HCT116 (cell line): ENCODE data around the gene ERG. TPM values are rescaled to one million over a fixed set of nuclear protein-coding genes. Genes with fewer than 3 reads are reported as not detected.

Source experiments
- ATAC-seq: fragments of 200-7000 bp; cut with Tn5 transposase; 2 replicates; pipeline ENCODE4 v1.9.1; 2020; ENCODE audit warnings: mild to moderate bottlenecking, moderate library complexity
- BruUV-seq: library from RNA; stranded (reverse); fragments of 400-500 nt; replicated peaks from 2 replicates; lab custom pipeline; 2021; lab: Mats Ljungman, UMichigan
- CTCF ChIA-PET: fragments of 300-600 bp; sonication (Branson Sonifier 250); formaldehyde crosslinking; loops from one replicate; lab custom pipeline; 2021; ENCODE audit warnings: antibody characterized with exemption; lab: Charles Lee
- POLR2A ChIA-PET: fragments of 300-600, 350-600 bp; sonication (Branson Sonifier 250); formaldehyde crosslinking; loops from one replicate; lab custom pipeline; 2021; ENCODE audit warnings: antibody characterized with exemption; lab: Charles Lee
- RAD21 ChIA-PET, 2 experiments: fragments of 300-600 bp; sonication (Branson Sonifier 250); formaldehyde crosslinking; loops; one replicate each; lab custom pipeline; 2023; ENCODE audit warnings: low total read pairs in 2 of 2; ENCODE audit not compliant: uncharacterized antibody in 2 of 2, unreplicated experiment in 2 of 2, low non-redundant PET in 1 of 2; lab: Charles Lee
- DNase-seq: peaks from one replicate; pipeline ENCODE4 v3.0.0-alpha.2; 2010; ENCODE audit warnings: low read depth, low spot score
- H2AFZ ChIP-seq: fragments of 200-600 bp; shearing (Covaris generic), sonication (generic); 2 replicates; pipeline ENCODE4 v1.6.1; 2017; ENCODE audit warnings: low read depth, mixed run types, mixed read lengths, antibody characterized with exemption, low read length; ENCODE audit not compliant: poor library complexity, severe bottlenecking
- H3K27ac ChIP-seq: 2 replicates; pipeline ENCODE4 v1.5.1; 2012; ENCODE audit warnings: low read depth, low read length
- H3K27me3 ChIP-seq: fragments of 200-600 bp; sonication (generic); 2 replicates; pipeline ENCODE4 v1.6.1; 2016; ENCODE audit warnings: mixed run types, low read length, mixed read lengths; ENCODE audit not compliant: insufficient read depth
- H3K36me3 ChIP-seq, 2 experiments: fragments of 200-500 bp in 1 of 2; fragments of 200-600 bp in 1 of 2; sonication (Bioruptor generic) in 1 of 2; sonication (generic) in 1 of 2; 2 replicates each; pipeline versions ENCODE4 v1.5.1 to v1.6.1; 2014 to 2016; ENCODE audit warnings: low read length in 2 of 2, inconsistent platforms in 1 of 2, mixed read lengths in 1 of 2, mixed run types in 1 of 2; ENCODE audit not compliant: insufficient read depth in 2 of 2, control insufficient read depth in 1 of 2
- H3K4me1 ChIP-seq, 2 experiments: fragments of 200-600 bp in 1 of 2; sonication (generic) in 1 of 2; 2 replicates each; pipeline versions ENCODE4 v1.5.1 to v1.6.1; 2012 to 2017; ENCODE audit warnings: low read length in 2 of 2, inconsistent platforms in 1 of 2, mild to moderate bottlenecking in 1 of 2, mixed read lengths in 1 of 2, mixed run types in 1 of 2, moderate library complexity in 1 of 2; ENCODE audit not compliant: insufficient read depth in 2 of 2, control insufficient read depth in 1 of 2
- H3K4me2 ChIP-seq: fragments of 200-600 bp; sonication (generic); 2 replicates; pipeline ENCODE4 v1.6.1; 2017; ENCODE audit warnings: mixed run types, low read length, mixed read lengths
- H3K4me3 ChIP-seq, 2 experiments: fragments of 200-600 bp in 1 of 2; sonication (generic) in 1 of 2; replicated peaks in 1 of 2; 2 replicates each; pipeline ENCODE4 v1.5.1; 2011 to 2016; ENCODE audit warnings: low read length in 2 of 2, control low read depth in 1 of 2, low read depth in 1 of 2, mild to moderate bottlenecking in 1 of 2, mixed read lengths in 1 of 2, mixed run types in 1 of 2
- H3K79me2 ChIP-seq: fragments of 200-600 bp; sonication (generic); 2 replicates; pipeline ENCODE4 v1.6.1; 2017; ENCODE audit warnings: mild to moderate bottlenecking, mixed run types, low read length, moderate library complexity, mixed read lengths; ENCODE audit not compliant: insufficient read depth
- H3K9ac ChIP-seq: fragments of 200-600 bp; sonication (generic); 2 replicates; pipeline ENCODE4 v1.6.1; 2016; ENCODE audit warnings: low read length, mixed read lengths
- H3K9me2 ChIP-seq: fragments of 200-600 bp; sonication (generic), shearing (Covaris generic); 2 replicates; pipeline ENCODE4 v1.6.1; 2017; ENCODE audit warnings: mixed run types, mild to moderate bottlenecking, moderate library complexity; ENCODE audit not compliant: insufficient read depth
- H3K9me3 ChIP-seq, 2 experiments: fragments of 200-500 bp in 1 of 2; fragments of 200-600 bp in 1 of 2; sonication (Bioruptor generic) in 1 of 2; sonication (generic) in 1 of 2; 2 replicates each; pipeline ENCODE4 v1.6.1; 2014 to 2017; ENCODE audit warnings: low read length in 2 of 2, mixed read lengths in 2 of 2, inconsistent platforms in 1 of 2, low read depth in 1 of 2, mild to moderate bottlenecking in 1 of 2, mixed run types in 1 of 2, moderate library complexity in 1 of 2; ENCODE audit not compliant: control insufficient read depth in 1 of 2, insufficient read depth in 1 of 2
- H4K20me1 ChIP-seq: fragments of 200-600 bp; sonication (generic), shearing (Covaris generic); 2 replicates; pipeline ENCODE4 v1.6.1; 2017; ENCODE audit warnings: mixed run types, mild to moderate bottlenecking, moderate library complexity; ENCODE audit not compliant: insufficient read depth
- CBX3 ChIP-seq: IDR thresholded peaks from 2 replicates; pipeline ENCODE4 v1.6.1; 2012; ENCODE audit warnings: low read depth
- ELF1 ChIP-seq: IDR thresholded peaks from 2 replicates; pipeline ENCODE4 v1.6.1; 2012; ENCODE audit warnings: low read depth, borderline replicate concordance
- JUND ChIP-seq: IDR thresholded peaks from 2 replicates; pipeline ENCODE4 v1.6.1; 2012
- POLR2A ChIP-seq: IDR thresholded peaks from 2 replicates; pipeline ENCODE4 v1.7.0; 2011; ENCODE audit warnings: borderline replicate concordance; ENCODE audit not compliant: insufficient read depth, insufficient read length; ENCODE audit errors: extremely low read depth
- RAD21 ChIP-seq: IDR thresholded peaks from 2 replicates; pipeline ENCODE4 v1.6.1; 2012; ENCODE audit warnings: low read depth, mild to moderate bottlenecking
- SRF ChIP-seq: IDR thresholded peaks from 2 replicates; pipeline ENCODE4 v1.6.1; 2012; ENCODE audit warnings: low read depth
- ZFX ChIP-seq: fragments of 450-650 bp; IDR thresholded peaks from 2 replicates; pipeline ENCODE4 v1.6.1; 2017
- ZNF274 ChIP-seq: fragments of 200-500 bp; sonication (Bioruptor generic); IDR thresholded peaks from 2 replicates; pipeline ENCODE4 v1.6.1; 2014; ENCODE audit warnings: mild to moderate bottlenecking, low read depth, low read length, inconsistent platforms
- intact Hi-C: fragments of 100-400 bp; cut with micrococcal nuclease; formaldehyde crosslinking; loops from 2 replicates; pipeline ENCODE4 v1.10.0; 2022
- total RNA-seq: library from RNA; stranded (reverse); gene quantifications from one replicate; pipeline ENCODE4 v1.2.1, GENCODE V29; 2021; ENCODE audit not compliant: unreplicated experiment
- TF ChIP-seq, protein P1 (sequence below): IDR thresholded peaks from 2 replicates; pipeline ENCODE4 v1.6.1; 2012; ENCODE audit warnings: low read depth
- TF ChIP-seq, protein P2 (sequence below): IDR thresholded peaks from 2 replicates; pipeline ENCODE4 v1.6.1; 2012

Gene ERG
- total RNA-seq, 1 experiment from 2014 or later = 0.17 TPM

DNA sequence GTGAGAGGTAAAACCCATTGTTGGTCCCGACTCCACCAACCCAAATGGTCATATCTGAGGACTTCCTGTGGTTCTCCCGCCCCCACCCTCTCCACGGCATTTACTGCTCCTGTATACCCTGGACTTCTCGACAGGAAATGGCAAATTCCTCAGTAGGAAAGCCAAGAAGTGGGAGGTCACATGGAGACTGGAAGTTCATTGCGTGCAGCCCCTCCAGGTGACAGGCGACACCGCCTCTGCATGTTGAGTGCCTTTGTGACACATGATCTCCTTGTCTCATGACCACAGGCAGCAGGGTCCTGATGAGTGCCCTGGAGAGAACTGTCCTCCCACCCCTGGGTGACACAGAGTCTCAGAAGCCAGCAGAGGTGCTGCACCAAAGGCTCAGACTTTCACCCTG is 24.2 kb downstream of the ERG start:
- no peak overlapping the region for H3K9ac ChIP-seq
- ChIA-PET CTCF (no interaction called here), POLR2A (no interaction called here), RAD21 (no interaction called here)
- ATAC-seq (no peak), DNase-seq (no peak)
- no peaks in the 10 kb centered on the region for H3K36me3 ChIP-seq
- H2AFZ ChIP-seq = no peak overlapping the region
- intact Hi-C loops = no loop called here
- no peak overlapping the region for H3K27ac ChIP-seq
- no peaks in the 10 kb centered on the region for H4K20me1 ChIP-seq
- no TSS peak for BruUV-seq
- H3K9me3 ChIP-seq = no peaks in the 10 kb centered on the region
- no peak overlapping the region for H3K4me3 ChIP-seq
- no peaks in the 10 kb centered on the region for H3K9me2 ChIP-seq
- TF ChIP-seq, protein P1, sequence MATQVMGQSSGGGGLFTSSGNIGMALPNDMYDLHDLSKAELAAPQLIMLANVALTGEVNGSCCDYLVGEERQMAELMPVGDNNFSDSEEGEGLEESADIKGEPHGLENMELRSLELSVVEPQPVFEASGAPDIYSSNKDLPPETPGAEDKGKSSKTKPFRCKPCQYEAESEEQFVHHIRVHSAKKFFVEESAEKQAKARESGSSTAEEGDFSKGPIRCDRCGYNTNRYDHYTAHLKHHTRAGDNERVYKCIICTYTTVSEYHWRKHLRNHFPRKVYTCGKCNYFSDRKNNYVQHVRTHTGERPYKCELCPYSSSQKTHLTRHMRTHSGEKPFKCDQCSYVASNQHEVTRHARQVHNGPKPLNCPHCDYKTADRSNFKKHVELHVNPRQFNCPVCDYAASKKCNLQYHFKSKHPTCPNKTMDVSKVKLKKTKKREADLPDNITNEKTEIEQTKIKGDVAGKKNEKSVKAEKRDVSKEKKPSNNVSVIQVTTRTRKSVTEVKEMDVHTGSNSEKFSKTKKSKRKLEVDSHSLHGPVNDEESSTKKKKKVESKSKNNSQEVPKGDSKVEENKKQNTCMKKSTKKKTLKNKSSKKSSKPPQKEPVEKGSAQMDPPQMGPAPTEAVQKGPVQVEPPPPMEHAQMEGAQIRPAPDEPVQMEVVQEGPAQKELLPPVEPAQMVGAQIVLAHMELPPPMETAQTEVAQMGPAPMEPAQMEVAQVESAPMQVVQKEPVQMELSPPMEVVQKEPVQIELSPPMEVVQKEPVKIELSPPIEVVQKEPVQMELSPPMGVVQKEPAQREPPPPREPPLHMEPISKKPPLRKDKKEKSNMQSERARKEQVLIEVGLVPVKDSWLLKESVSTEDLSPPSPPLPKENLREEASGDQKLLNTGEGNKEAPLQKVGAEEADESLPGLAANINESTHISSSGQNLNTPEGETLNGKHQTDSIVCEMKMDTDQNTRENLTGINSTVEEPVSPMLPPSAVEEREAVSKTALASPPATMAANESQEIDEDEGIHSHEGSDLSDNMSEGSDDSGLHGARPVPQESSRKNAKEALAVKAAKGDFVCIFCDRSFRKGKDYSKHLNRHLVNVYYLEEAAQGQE = no peak
- TF ChIP-seq POLR2A (no peak), JUND (no peak), ZFX (no peak), CBX3 (no peak), ELF1 (no peak), RAD21 (no peak), ZNF274 (no peak), SRF (no peak)
- TF ChIP-seq, protein P2, sequence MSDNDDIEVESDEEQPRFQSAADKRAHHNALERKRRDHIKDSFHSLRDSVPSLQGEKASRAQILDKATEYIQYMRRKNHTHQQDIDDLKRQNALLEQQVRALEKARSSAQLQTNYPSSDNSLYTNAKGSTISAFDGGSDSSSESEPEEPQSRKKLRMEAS = no peak
- H3K4me2 ChIP-seq = no peak overlapping the region
- H3K4me1 ChIP-seq = no peaks in the 10 kb centered on the region
- H3K27me3 ChIP-seq = peaks cover 24% of the 10 kb centered on the region
- no peaks in the 10 kb centered on the region for H3K79me2 ChIP-seq
